NCI-H2029 treated with DMSO at 0.1 percent for 48 hours (cell line): ENCODE results near the gene CLDN6.
A peak's percentile ranks its signal among the peaks of the same experiment; 100 is the strongest.

Experiments
- DNase-seq: peaks from one replicate; lab custom pipeline; 2025; lab: John Stamatoyannopoulos, UW

Gene CLDN6

DNA sequence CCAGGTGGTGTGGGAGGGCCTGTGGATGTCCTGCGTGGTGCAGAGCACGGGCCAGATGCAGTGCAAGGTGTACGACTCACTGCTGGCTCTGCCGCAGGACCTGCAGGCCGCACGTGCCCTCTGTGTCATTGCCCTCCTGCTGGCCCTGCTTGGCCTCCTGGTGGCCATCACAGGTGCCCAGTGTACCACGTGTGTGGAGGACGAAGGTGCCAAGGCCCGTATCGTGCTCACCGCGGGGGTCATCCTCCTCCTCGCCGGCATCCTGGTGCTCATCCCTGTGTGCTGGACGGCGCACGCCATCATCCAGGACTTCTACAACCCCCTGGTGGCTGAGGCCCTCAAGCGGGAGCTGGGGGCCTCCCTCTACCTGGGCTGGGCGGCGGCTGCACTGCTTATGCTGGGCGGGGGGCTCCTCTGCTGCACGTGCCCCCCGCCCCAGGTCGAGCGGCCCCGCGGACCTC, 4.5 kb downstream of the CLDN6 start:
- no peak for DNase-seq

DNA sequence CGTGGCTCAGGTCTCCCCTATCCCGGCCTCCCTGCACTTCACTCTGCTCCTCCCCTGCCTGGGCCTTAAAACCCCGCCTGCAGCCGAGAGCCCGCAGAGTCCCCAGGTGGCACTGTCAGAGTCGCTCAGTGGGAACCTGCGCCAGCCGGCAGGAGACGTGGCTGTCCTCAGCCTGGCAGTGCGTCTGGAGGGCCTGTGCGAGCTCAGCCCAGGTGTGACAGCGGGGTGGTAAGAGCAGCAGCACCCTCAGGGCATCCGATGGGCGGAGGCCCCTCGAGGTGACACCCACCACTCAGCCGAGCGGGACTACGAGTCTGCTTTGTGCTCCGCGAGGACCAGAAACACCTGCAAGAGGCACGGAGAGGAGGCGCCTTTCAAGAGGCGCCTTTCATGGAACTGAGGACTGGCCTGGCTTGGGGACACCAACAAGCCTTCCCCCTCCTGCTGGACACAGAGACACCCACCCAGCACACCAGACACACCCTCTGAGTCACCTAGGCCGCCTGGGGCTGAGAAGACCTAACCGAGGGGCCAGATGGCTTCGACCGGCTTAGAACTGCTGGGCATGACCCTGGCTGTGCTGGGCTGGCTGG, 5.1 kb downstream of the CLDN6 start, which contains the start of gene CLDN9:
TSS of gene CLDN9 (plus strand) at position 96 of the 593 bp plus-strand sequence. CDS start at position 536, 440 bp downstream.
- DNase-seq = no peak

DNA sequence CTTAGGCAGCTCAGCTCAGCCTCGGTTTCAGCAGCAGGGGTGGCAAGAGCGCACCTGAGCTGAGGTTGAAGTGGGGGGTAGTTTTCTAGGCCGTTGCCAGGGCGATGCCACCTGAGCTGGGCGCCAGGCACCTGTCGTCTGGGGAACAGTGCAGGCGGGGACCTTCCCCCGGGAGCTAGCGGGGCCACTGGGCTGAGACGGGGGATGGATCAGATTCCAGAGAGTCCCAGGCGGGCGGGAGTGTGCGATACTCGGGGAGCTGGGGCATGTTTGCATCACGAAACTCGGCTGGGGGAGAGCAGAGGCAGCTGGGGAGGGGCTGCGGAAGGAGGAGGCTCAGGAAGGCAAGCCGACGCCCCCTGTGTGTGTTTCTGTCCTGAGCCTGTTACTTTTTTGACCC, 5.7 kb downstream of the CLDN6 start:
- peak; percentile 22 for DNase-seq

DNA sequence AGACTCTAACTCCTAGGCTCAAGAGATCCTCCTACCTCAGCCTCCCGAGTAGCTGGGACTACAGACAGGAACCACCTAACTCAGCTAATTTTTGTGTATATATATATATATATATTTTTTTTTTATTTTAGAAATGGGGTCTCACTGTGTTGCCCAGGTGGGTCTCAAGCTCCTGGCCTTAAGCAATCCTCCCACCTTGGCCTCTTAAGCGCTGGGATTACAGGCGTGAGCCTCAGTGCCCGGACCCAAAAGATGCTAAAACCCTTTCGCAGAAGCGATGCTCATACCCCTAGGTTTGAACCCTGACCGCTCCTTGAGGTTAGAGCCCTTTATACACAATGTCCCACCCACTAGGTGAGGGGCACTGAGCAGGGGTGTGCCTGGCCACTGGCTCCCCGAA, 7.5 kb downstream of the CLDN6 start:
- no peak for DNase-seq

DNA sequence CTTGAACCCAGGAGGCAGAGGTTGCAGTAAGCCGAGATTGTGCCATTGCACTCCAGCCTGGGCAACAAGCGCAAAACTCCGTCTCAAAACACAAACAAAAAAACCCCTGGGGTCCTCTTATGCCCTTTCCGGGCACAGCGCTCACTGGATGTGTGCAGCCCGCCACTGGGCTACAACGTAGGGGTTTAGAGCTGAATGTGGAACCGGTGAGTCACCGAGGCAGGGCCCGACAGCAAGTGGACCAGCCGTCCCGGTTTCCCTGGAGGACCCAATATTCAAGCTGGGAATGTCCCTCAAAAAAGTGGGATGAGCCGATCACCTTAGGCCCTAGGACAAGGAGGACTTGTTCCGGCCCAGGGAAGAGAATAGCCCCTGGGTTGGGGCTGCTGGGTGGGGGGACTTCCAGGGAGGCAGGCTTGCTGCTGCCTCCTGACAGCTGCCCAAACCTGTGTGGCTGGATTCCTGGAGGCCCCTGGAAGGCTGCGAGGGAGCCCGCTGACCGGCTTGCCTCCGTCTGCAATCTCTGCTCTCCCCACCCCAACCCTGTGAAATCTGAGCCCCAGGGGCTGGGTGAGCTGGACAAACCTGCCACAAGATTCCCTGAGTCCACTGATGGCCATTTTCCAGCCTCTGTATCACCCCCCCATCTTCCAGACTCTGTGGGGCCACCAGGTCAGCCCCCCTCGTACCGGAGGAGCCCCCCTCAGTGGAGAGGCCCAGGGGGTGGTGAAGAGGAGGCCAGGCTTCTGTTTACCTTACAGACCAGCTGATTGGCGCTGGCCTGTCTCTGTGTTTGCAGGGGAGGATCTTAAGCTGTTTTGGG, 8.2 kb downstream of the CLDN6 start:
- DNase-seq = no peak

DNA sequence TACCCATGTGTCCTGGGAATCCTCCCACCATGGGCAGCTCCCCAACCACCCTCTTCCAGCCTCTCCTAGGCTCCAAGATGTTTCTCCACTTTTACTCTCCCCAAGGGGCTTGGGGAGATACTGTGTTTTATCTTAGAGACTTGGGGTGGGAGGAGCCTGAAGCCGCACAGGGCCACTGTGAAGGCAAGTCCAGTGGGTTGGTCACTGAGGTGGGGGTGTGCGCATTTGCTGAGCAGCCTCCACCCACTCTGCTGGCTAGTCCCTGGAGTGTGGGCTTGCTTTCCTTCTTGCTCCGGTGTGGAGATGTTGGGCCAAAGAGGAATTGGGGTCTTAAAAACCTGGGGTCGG, 9.3 kb downstream of the CLDN6 start:
- no peak for DNase-seq

DNA sequence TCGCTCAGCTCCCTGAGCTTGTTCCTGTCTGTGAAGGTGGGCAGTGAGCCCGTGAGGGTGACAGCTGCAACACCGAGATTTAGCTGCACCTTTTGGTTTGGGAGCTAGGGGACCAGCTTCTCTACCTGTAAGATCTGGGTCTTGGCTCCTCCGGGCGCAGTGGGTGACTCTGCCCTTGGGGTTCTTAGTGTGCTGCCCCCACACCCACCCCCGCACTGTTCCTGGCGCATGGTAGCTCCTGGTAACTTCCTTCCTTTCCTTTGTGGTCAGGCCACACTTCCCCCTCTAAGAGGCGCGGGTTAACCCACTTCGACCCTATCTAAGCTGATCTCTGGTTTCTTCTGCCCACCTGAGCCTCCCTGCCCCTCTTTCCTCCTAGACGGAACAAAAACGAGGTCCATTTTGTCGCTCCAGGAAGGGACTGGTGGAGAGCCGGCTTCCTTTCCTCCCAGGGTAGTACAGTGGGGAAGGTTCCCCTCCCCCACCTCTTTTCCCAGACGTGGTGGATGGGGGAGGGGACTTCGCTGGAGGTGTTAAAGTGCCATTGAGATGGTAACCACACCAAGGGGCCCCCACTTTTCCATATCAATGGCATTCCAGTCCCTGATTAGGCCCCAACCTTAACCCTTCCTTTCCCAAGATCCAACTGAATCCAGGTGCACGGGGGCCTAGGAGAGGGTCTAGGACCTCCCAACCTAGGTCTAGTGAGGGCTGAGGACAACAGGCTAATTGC, 9.9 kb downstream of the CLDN6 start:
- DNase-seq = no peak

DNA sequence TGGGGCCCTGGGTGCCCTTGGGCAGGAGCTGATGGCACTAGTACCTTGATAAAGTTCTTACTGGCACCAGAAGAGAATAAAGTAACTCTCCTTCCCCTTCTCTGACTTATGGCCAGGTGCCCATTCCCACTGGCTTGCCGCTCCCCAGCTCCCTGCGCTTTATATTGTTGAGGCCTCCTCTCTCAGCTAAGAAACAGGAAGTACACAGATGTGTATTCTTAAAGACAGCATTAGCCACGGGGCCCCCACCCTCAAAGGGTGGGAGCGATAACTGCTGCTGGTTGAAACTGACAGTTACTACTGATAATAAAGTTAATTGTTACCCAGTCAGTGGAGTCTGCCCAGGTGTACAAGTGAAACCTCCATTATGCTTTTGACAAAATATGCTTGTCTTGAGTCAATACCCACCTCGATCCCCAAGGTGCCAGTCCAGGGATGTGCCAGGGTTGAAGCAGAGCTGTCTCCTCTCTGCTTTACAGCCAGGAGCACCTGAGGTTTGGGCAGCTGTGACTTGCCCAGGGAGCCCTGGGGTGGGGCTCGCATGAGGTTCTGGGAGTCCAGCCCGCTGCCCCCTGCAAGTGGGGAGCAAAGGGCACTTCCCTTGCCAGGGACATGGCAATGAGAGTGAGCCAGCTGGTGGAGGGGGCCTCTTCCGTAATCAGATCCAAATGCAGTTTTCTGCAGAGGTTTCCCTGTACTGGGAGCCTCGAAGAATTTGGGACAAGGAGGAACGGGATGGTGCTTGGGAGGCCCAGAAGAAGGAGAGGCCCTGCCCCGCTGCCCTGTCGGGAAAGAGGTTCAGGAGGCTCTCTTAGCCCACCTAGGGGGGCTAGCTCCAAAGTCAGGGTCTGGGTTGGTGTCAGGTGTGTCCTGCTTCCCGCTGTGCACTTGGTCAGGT, 10.7 kb downstream of the CLDN6 start:
- DNase-seq = no peak

DNA sequence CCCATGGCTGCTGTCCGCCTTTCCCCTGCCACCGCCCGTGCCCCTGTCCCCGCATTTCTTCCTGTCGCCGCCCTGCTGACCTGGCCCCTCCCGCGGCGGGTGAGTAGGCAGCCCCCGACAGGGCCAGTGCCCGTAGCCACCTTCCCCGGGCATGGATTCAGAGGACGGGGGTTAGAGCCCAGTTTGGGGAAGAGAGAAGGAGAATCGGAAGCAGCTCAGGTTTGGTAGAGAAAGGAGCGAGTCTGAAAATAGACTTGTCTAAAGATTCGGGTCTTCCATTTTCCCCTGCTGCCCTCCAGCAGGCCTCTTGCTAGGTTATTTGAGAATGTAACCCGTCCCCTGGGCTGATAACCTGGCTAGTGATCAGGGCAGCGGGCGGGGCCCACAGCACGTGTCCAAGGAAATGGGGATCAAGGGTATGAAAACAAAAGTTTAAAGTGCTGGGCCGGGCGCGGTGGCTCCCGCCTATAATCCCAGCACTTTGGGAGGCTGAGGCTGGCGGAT, 13.2 kb downstream of the CLDN6 start:
- DNase-seq = no peak

DNA sequence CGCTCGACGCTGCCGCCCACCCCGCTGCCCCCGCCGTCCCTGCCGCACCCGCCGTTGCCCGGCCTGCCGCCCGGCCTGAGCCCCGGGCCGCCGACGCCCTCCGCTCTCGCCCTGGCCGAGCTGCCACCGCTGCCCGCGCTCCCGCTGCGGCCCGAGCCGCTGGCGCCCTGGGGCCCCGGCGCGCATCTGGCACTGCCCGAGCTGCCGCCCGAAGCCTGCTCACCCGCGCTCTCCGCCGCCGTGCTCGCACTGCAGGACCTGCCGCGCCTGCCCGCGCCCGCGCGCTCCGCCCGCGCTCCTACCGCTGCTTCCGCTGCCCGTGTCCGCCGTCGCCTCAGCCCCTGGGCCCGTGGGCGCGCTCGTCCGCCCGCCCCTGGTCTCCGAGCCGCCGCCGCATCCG, 13.7 kb downstream of the CLDN6 start:
- DNase-seq = no peak

DNA sequence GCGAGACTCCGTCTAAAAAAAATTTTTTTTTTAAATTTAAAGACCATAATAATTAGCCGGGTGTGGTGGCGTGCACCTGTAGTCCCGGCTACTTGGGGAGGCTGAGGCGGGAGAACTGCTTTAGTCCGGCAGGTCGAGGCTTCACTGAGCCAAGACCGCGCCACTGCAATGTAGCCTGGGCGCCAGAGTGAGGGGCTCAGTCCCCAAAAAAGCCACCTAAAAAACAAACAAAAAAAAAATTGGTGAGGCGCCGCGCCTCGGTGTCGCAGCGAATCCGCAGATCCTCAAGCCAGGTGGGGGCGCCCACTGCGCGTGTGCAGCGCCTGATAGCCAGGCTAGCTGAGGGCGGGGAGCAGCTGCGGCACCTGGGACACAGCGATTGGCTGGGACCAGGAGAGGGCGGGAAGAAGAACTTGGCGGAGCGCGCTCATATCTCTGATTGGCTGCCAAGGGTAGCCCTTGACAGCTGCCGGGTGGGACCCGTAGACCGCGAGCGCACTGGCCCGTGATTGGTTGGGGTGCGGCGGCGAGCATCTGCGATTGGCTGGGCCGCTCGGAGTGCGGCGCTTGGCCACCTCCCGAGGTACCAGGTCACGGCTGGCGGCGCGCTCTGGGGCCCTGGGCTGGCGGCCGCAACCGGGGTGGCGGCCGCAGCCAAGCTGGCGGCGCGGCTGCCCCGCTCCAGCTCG, 14.3 kb downstream of the CLDN6 start:
- DNase-seq = peak; percentile 90

DNA sequence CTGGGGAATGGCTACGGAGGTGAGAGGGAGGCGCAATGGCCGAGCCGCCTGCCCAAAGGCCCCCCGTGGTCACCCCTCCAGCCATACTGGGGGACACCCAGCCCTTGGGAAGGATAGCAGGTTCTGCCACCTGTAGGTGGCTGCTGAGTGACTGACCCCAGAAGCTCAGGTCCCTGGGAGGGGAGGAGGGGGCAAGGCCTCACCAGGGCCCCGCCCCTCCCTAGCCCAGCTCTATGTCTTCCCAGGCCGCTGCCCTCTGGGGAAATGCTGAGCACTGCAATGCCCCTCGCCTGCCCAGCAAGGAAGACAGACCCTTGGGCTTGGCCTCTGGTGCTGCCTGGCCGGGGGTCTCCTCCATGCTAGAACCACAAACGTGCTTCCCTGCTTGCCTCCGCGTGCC, 16.7 kb downstream of the CLDN6 start:
- DNase-seq = no peak

DNA sequence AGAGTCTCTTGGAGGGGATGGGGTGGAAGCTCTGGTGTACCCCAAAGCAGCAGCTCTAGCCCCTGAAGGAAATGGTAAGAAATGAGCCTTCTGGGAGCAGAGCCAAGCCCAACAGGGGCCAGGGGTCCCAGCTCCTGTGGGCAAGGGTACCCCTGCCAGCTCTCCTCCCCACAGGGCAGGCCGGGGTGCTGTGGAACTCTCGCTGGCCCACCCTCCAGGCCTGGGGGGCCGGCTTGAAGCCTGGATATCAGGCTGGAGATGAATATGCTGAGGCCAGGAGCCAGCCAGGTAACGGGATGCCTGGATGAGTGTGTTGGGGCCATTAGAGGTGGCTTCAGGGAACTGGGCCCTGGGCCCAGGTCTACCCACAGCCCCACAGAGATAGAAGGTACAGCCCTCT, 17.4 kb downstream of the CLDN6 start:
- DNase-seq = no peak

DNA sequence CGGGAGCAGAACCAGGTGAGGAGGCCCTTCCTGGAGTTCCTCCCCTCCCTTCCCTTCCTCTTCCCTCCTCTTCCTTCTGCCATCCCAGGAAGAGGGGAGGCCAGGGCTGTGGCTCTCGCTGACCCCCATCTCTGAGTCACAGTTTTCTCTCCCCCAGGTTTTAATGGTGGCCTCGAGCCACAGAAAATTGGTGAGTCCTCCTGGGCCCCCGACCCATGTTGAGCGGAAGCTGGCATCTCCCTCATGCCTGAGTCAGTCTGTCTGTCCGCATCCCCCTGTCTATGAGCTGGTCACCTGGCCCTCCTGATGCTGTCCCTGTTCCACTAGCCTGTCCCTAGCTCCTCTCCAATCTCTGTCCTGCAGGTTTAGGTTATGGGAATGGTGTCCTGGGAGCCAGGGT, 18.1 kb downstream of the CLDN6 start:
- DNase-seq = no peak

DNA sequence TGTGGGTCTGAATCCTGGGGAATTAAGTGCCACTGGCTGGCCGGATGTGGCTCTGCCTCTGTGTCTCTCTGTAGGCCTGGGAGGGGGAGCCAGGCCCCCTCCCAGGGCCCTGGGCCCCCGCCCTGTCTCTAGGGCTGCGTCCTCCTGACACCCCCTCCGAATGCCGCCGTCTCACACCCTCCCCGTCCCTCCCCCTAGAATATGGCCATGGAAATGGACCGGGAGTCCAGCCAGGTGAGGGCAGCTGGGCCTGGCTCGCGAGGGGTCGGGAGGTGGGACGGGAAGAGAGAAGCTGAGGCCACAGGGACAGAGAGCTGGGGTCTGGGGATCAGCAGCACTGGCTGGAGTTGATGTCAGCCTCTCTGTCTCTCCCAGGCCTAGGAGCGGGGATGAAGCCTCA, 21.7 kb downstream of the CLDN6 start:
- no peak for DNase-seq

DNA sequence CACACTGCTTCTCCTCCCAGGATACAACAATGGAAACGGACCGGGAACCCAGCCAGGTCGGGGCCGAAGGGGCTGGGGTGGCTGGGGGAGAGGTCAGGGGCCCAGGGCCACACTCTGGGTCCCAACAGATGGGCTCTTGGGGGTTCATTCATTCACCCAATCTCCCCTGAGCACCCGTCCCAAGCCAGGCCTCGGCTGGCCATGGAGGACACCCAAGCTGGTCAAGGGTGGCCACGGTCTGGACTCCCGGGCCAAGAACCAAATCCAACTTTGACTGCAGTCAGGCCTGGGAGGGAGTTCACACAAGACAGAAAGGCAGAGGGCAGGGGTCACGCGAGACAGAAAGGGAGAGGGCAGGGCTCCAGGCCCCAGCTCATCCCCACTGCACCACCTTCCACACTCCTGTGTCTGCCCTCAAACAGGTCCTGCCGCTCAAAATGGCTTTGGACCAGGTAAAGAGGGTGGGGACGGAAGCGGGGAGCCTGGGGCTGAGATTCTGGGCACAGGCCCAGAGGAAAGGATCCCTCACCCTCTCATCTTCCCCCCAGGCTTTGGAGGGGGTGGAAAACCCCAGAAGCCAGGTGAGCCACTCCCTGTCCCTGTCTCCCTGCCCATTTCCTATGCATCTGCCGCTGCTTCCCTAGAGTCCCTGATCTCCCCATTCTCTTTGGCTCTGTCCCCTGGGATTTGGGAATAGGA, 25.5 kb downstream of the CLDN6 start:
- no peak for DNase-seq

DNA sequence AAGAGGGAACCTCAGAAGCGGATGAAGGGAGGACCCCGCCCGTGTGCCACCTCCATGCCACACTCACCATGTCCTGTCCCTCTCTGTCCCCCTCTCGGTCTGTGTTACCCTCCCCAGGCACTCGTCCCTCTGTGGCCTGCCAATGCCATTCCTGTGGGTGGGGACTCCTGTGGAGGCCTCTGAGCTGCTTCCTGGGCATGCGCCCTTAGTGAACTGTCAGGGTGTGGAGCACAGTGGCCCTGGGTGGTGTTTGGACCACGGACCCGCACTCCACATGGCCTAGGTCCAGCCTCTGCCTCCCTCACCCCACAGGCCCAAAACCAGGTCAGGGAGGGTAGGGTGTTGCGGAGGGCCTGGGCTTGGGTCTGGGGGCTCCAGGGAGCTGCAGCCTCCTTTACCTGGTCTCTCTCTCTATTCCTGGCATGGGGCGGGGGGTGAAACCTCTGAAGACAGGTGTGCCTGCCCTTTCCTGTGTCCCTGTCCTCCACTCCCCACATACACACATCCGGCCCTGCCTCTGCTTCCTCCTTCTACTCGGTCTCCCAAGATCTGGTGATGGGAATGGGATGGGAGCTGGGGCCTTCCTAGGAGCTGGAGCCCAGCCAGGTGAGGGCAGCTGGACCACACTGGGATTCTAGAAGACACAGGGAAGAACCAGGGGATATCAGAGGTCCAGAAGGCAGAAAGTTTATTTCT, 26.3 kb downstream of the CLDN6 start:
- DNase-seq = no peak

DNA sequence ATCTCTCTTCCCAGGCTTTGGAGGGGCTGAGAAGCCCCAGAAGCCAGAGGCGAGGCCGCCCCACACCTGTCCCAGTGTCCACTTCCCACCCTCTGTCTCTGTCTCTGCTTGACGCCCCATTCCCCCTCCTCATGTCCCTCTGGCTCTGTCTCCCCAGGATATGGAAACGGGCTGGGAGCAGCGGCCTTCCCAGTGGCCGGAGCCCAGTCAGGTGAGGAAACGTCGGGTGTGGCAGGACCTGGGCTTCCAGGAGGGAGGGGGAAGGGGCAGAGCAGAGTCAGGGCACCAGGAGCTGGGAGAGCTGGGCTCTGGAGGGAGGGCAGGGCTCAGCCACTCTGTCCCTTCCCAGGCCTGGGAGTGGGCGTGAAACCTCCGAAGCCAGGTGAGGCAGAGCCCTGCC, 27.1 kb downstream of the CLDN6 start:
- DNase-seq = no peak

DNA sequence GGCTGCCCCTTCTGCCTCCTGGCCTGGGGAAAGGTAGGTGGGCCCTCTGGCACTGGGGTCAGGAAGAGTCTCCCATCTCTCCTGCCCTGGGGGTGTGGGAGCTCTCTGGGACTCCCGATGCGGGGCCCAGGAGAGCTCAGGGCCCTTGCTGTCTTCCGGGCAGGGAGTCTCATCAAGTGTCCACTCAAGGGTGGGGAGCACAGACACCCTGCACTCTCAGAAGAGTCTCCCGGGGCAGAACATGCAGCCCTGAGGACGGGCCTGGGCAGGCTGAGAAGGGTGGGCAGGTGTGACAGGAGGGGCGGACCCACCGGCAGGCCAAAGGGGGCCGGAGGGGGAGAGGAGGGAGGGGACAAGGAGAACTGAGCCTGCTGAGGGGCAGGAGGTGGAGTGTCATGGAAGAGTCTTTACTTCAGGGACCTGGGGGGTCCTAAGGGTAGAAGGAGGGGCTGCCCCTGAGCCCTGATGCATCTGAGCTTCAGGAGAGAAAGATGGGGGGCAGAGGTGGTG, 29.3 kb downstream of the CLDN6 start:
- DNase-seq = no peak

DNA sequence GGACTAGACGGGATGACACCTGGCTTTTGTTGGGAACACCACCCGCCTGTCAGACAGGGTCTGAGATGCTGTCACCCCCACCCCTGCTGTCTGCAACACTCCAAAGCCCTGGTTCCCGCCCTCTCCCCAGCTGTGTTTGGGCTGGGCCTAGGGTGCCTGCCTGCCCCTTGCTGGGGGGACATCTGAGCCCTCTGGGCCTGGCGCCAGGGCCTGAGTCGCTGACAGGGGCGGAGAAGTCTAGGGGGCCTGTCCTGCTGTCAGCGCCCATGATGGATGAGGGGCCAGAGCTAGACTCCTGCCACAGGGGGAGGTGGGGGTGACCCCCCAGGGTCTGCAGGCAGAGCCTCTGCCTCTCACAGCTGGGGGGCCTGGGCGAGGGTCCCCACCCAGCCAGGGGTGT, 30.1 kb downstream of the CLDN6 start:
- DNase-seq = no peak
